HG02798 (cell line): ENCODE measurements around the gene FOXK1.
"Not testable (repeated sequence)": the region's sequence is repeated elsewhere in the genome, so short reads cannot be mapped to it uniquely, and the experiment has no call there.

ENCODE experiments used
- ATAC-seq: cut with Tn5 transposase; IDR thresholded peaks from one replicate; pipeline ENCODE4 v1.9.1; 2021; ENCODE audit warnings: mild to moderate bottlenecking; ENCODE audit not compliant: unreplicated experiment, poor library complexity

FOXK1 gene

DNA sequence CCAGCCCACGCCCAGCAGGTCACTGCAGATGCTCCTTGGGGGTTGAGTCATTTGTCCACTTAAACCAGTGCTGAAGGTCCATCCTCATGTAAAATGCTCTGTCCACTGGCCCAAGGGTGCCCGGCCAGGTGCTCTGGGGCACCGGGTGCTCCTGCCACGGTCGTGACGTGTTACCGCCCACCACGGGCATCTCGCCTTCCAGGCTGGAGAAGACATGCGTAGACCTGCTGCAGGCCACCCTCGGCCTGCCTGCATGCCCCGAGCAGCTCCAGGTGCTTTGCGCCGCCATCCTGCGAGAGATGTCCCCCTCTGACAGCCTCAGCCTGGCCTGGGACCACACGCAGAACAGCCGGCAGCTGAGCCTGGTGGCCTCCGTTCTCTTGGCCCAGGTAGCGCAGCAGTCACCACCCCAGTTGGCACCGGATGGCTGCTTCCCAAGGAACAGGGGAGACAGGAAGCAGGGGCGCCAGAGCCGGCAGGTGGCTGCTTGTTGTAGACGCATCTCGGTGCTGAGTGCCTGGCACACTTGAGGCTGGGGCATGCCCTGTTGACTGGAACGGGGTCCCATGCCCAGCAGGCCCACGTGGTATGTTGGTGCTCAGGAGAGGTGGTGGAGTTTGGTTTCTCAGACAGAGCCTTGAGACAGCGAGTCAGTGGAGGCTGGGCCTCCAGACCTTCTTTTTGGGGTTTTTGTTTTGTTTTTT, 99.4 kb downstream of the FOXK1 start:
- ATAC-seq, result no peak

GRCh38 chr7:4782333-4783291, 100.5 kb downstream of the FOXK1 start:
- ATAC-seq, result no peak

- no peak for ATAC-seq
Measured at GRCh38 chr7:4783292-4783652, 101.2 kb downstream of the FOXK1 start.

DNA sequence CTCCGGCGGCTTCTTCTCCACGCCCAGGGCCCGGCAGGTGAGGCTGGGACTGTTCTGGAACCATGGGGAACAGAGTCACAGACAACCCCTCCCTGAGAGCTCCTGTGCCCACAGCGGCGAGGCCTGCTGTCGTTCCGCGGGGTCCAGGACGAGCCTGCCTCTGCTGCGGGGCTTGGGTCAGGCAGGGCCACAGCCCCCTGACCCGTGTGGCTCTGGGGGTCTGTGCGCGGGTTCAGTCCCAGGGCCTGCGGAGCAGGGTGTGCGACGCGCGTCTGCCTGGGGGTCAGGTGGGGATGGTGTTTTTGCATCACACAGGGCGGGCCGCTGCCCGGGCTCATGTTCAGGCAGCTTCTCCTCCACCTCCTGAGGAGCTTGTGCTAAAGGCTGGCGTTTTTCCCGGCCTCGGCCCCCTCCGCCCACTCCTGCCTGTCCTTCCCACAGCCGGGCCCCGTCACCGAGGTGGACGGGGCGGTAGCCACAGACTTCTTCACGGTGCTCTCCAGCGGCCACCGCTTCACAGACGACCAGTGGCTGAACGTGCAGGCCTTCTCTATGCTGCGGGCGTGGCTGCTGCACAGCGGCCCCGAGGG, 101.8 kb downstream of the FOXK1 start:
- ATAC-seq, result no peak

GRCh38 chr7:4784799-4785198, 102.7 kb downstream of the FOXK1 start:
- no peak for ATAC-seq

- ATAC-seq, result no peak
Measured at GRCh38 chr7:4785371-4785770, 103.3 kb downstream of the FOXK1 start.

DNA sequence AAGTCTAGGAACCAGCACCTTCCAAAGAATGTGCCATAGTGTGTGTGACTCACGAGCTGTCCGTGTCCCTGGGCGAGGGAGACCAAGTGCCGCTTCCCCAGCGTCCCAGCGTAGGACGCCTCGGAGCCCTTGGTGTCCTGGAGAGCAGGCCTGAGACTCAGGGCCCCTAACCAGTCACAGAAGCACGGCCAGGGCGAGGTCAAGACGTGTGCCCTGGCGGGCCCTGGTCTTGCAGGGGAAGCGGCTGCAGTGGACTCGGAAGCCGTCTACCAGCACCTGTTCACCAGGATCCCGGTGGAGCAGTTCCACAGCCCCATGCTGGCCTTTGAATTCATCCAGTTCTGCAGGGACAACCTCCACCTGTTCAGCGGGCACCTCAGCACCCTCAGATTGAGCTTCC, 103.9 kb downstream of the FOXK1 start:
- ATAC-seq, result no peak

DNA sequence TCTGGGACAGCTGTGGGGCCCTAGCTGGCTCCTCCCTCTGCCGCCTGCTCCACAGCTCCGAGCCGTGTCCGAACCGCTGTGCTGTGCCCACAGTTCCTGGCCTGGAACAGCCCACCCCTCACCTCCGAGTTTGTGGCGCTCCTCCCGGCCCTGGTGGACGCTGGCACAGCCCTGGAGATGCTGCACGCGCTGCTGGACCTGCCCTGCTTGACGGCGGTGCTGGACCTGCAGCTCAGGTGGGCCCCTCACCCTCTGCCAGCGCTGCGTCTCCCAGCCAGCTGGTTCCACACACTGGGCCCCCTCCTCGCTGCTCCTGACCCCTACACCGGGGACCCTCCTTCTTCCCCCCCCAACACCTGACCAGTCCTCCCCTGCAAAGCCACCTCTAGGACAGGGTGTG, 105.4 kb downstream of the FOXK1 start:
- ATAC-seq, result no peak

- ATAC-seq, result no peak
Measured at GRCh38 chr7:4787947-4788626, 106.0 kb downstream of the FOXK1 start.

GRCh38 chr7:4788627-4789189, 106.6 kb downstream of the FOXK1 start:
- ATAC-seq, result no peak

DNA sequence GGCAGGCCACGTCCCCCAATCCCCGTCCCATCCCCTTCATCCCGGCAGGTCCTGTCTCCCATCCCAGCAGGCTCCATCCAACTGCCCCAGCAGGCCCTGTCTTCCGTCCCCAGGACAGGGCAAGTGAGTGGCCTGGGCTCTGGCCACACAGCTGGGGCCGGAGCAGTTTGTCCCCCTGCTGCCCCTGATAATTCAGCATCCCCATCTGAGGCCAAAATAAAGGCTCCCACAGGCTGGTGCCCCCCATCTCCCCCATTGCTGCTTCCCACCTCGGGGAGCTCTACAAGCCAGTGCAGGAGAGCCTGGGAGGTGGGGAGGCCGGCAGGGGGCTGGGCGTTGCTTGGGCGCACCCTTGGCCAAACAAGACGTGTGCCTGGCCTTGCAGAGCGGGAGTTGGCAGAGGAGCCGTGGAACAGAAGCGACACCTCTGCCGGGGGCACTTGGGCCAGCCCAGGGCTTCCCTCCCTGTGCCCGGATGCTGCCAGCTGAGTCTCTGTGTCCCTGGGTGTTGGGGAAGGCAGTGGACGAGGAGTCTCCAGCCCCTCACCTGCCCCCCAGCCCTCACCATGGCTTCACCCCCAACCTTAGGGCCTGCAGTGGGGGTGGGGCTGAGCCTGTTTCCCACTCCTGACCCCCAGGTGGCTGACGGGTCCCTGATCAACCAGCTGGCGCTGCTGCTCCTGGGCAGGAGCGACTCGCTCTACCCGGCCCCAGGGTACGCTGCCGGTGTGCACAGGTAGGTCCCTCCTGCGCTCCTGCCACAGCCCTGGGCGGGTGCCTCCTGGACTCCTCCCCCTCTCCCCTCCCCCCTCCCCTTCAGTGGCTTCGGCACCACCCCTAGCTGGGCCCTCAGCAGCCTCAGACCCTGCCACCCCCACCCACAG, 107.3 kb downstream of the FOXK1 start:
- ATAC-seq, result no peak

DNA sequence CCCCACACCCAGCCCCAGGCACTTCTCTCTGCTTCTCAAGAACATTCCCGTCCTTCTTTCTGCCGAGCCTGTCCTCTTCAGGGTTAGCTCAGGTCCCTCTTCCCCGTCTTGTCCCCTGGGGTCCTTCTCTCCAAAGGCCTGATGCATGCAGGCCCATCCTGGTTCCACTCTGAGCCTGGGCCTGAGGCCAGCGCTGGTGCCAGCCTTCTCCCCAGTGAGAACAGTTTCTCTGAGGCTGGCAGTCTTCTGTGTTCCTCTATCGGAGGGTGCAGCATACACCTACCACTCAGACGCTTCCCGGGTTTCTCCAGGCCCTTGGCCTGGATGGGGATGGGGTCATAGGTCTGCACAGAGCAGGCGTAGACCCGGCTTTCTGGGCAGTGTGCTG, 108.0 kb downstream of the FOXK1 start:
- no peak for ATAC-seq

DNA sequence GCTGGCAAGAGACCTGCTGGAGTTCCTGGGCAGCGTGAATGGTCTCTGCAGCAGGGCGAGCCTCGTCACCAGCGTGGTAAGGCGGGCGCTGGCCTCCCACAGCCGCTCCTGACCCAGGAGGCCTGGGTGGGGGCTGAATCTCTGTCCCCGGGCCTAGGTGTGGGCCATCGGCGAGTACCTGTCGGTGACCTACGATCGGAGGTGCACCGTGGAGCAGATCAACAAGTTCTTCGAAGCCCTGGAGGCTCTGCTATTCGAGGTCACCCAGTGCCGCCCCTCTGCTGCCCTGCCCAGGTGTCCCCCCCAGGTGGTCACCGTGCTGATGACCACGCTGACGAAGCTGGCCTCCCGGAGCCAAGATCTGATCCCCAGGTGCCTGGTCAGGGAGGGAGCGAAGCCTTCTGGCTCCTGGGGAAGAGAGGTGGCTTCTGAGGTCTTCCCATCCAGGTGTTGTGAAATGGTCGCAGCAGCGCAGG, 108.5 kb downstream of the FOXK1 start:
- ATAC-seq, result no peak

- no peak for ATAC-seq
Measured at GRCh38 chr7:4791101-4791737, 109.1 kb downstream of the FOXK1 start.

- ATAC-seq, result no peak
Measured at GRCh38 chr7:4791738-4792536, 109.8 kb downstream of the FOXK1 start.

GRCh38 chr7:4792537-4793126, 110.5 kb downstream of the FOXK1 start:
- ATAC-seq, result no peak

DNA sequence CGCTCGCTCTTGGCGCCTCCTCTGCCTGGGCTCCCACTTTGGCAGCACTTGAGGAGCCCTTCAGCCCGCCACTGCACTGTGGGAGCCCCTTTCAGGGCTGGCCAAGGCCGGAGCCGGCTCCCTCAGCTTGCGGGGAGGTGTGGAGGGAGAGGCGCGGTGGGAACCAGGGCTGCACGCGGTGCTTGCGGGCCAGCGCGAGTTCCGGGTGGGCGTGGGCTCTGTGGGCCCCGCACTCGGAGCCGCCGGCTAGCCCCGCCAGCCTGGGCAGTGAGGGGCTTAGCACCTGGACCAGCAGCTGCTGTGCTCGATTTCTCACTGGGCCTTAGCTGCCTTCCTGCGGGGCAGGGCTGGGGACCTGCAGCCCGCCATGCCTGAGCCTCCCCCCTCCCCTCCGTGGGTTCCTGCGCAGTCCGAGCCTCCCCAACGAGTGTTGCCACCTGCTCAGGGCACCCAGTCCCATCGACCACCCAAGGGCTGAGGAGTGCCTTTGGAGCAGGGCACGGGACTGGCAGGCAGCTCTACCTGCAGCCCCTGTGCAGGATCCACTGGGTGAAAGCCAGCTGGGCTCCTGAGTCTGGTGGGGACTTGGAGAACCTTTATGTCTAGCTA, 111.4 kb downstream of the FOXK1 start:
- ATAC-seq, result not testable (repeated sequence)
